GM12892 (cell line): ENCODE measurements around the gene FYB1.

Experiments used
- POLR2A ChIP-seq: IDR thresholded peaks from 2 replicates; pipeline ENCODE4 v1.6.1; 2011; ENCODE audit warnings: low read depth, low read length, control low read depth
- POLR2AphosphoS5 ChIP-seq: IDR thresholded peaks from 2 replicates; pipeline ENCODE4 v1.6.1; 2011; ENCODE audit warnings: low read depth, low read length, control low read depth
- TAF1 ChIP-seq: IDR thresholded peaks from 2 replicates; pipeline ENCODE4 v1.6.1; 2011; ENCODE audit warnings: low read depth, mild to moderate bottlenecking, control low read depth, low read length, borderline replicate concordance

GRCh38 chr5:39074017-39074814, 145.1 kb downstream of the FYB1 start, which contains the start of gene RICTOR:
- TF ChIP-seq POLR2A (peak; percentile 82), POLR2AphosphoS5 (peak; percentile 76; the same call in 1 of the 2 replicates), TAF1 (peak; percentile 80)
